Measurements from ENCODE around the gene KRTAP9-7. TPM values are rescaled to one million over a fixed set of nuclear protein-coding genes. Genes with fewer than 3 reads are reported as not detected.

Gene KRTAP9-7
- total RNA-seq, 1 experiment from 2014 or later, result not detected

GRCh38 chr17:41307647-41308046 lies 32.1 kb downstream of the KRTAP9-7 start:
- Mint-ChIP-seq H3K27me3 (ENCODE audit: low read depth) (peaks cover 15% of the 10 kb centered on the region), H3K9me3 (no peaks in the 10 kb centered on the region), H3K4me3 (no peak overlapping the region), H3K36me3 (ENCODE audit: insufficient read depth in 1 of 3, low read depth in 3 of 3) (no peaks in the 10 kb centered on the region), H3K27ac (no peak overlapping the region), H3K4me1 (no peaks in the 10 kb centered on the region)
- H3K27me3 ChIP-seq (ENCODE audit: insufficient read depth, low read length), result no peaks in the 10 kb centered on the region
- H3K4me2 ChIP-seq (ENCODE audit: insufficient read depth, insufficient read length, low read length), result no peak overlapping the region
- H2AFZ ChIP-seq (ENCODE audit: low read length), result no peak overlapping the region
- no peak overlapping the region for H3K4ac ChIP-seq (ENCODE audit: low read depth, low read length)
- no peak for DNase-seq
- H3K18ac ChIP-seq (ENCODE audit: insufficient read length, low read depth, low read length), result no peak overlapping the region
- H3K9ac ChIP-seq (ENCODE audit: extremely low read depth, insufficient read length, low read length), result no peak overlapping the region
- H3K56ac ChIP-seq (ENCODE audit: insufficient read length, low read depth, low read length), result no peak overlapping the region
- no peaks in the 10 kb centered on the region for H3K23me2 ChIP-seq (ENCODE audit: insufficient read length, low read depth, low read length, poor library complexity, severe bottlenecking)
- no peak overlapping the region for H2BK120ac ChIP-seq (ENCODE audit: low read depth, low read length, poor library complexity, severe bottlenecking)
- no peak overlapping the region for H2BK5ac ChIP-seq (ENCODE audit: insufficient read length, low read length)
- H3K79me1 ChIP-seq (ENCODE audit: insufficient read depth, low read depth, low read length, poor library complexity, severe bottlenecking), result no peaks in the 10 kb centered on the region
- H3K14ac ChIP-seq (ENCODE audit: insufficient read depth, low read length), result no peak overlapping the region; the same call in 1 of the 2 replicates
- H2BK20ac ChIP-seq (ENCODE audit: low read depth, low read length, poor library complexity, severe bottlenecking), result no peak overlapping the region
- H3K9me3 ChIP-seq (ENCODE audit: control insufficient read depth, low read depth, low read length), result no peaks in the 10 kb centered on the region
- no peaks in the 10 kb centered on the region for H3K79me2 ChIP-seq (ENCODE audit: insufficient read depth, low read length)
- no peak overlapping the region for H2BK12ac ChIP-seq (ENCODE audit: insufficient read length, low read depth, low read length)
- H4K5ac ChIP-seq (ENCODE audit: insufficient read length, low read depth, low read length), result no peak overlapping the region
- H3K4me1 ChIP-seq (ENCODE audit: insufficient read depth, low read length), result no peaks in the 10 kb centered on the region
- no peak overlapping the region for H4K8ac ChIP-seq (replicated peaks; ENCODE audit: insufficient read length, low read depth, low read length)
- no CpG with 5 or more reads among the region's 9 CpGs for WGBS (ENCODE audit: extremely low coverage, insufficient read length, low lambda C conversion rate)
- H2AK5ac ChIP-seq (ENCODE audit: insufficient read length, low read length), result no peak overlapping the region
- H4K91ac ChIP-seq (ENCODE audit: insufficient read length, low read depth, low read length), result no peak overlapping the region
- no peak overlapping the region for H3T11ph ChIP-seq (ENCODE audit: low read length)
- no peaks in the 10 kb centered on the region for H4K20me1 ChIP-seq (ENCODE audit: control insufficient read depth, insufficient read depth, insufficient read length)
- H3K27ac ChIP-seq (ENCODE audit: insufficient read length, low read depth, low read length), result no peak overlapping the region
- TF ChIP-seq, protein P1, sequence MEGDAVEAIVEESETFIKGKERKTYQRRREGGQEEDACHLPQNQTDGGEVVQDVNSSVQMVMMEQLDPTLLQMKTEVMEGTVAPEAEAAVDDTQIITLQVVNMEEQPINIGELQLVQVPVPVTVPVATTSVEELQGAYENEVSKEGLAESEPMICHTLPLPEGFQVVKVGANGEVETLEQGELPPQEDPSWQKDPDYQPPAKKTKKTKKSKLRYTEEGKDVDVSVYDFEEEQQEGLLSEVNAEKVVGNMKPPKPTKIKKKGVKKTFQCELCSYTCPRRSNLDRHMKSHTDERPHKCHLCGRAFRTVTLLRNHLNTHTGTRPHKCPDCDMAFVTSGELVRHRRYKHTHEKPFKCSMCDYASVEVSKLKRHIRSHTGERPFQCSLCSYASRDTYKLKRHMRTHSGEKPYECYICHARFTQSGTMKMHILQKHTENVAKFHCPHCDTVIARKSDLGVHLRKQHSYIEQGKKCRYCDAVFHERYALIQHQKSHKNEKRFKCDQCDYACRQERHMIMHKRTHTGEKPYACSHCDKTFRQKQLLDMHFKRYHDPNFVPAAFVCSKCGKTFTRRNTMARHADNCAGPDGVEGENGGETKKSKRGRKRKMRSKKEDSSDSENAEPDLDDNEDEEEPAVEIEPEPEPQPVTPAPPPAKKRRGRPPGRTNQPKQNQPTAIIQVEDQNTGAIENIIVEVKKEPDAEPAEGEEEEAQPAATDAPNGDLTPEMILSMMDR (conservative IDR thresholded peaks at IDR 0.05), result no peak
- H3K23ac ChIP-seq (ENCODE audit: insufficient read length, low read depth, low read length), result no peak overlapping the region
- H2BK15ac ChIP-seq (ENCODE audit: low read depth, low read length), result no peak overlapping the region

Data from H9 (cell line).